Activated CD4-positive, alpha-beta T cell treated with anti-CD3 and anti-CD28 coated beads, Interleukin-10, Interleukin-2, amounts not matched to agents 100 ng/mL and 50 ng/mL, durations not matched to agents 16 hours and 8 hours (primary cell): ENCODE measurements around the gene MAST4.

Experiments
- DNase-seq: peaks from one replicate; pipeline ENCODE4 v3.0.0-alpha.2; 2020

Gene MAST4

GRCh38 chr5:67058998-67059743, 463.0 kb downstream of the MAST4 start:
- DNase-seq = no peak

- no peak for DNase-seq
Measured at GRCh38 chr5:67059744-67060490, 463.7 kb downstream of the MAST4 start.

- no peak for DNase-seq
Measured at GRCh38 chr5:67061511-67061910, 465.3 kb downstream of the MAST4 start.

GRCh38 chr5:67063055-67063454, 466.9 kb downstream of the MAST4 start:
- DNase-seq = no peak

GRCh38 chr5:67063791-67064190, 467.6 kb downstream of the MAST4 start:
- no peak for DNase-seq

GRCh38 chr5:67065237-67065636, 469.0 kb downstream of the MAST4 start:
- DNase-seq = peak; percentile 75

GRCh38 chr5:67065696-67066095, 469.5 kb downstream of the MAST4 start:
- peak; percentile 7 for DNase-seq

- no peak for DNase-seq
Measured at GRCh38 chr5:67066815-67067214, 470.6 kb downstream of the MAST4 start.

GRCh38 chr5:67073045-67073680, 477.0 kb downstream of the MAST4 start:
- no peak for DNase-seq

- DNase-seq = no peak
Measured at GRCh38 chr5:67077296-67077695, 481.1 kb downstream of the MAST4 start.

GRCh38 chr5:67081261-67081660, 485.1 kb downstream of the MAST4 start:
- DNase-seq = no peak

GRCh38 chr5:67082941-67083340, 486.7 kb downstream of the MAST4 start:
- DNase-seq = no peak

GRCh38 chr5:67085616-67086015, 489.4 kb downstream of the MAST4 start:
- no peak for DNase-seq

- DNase-seq = no peak
Measured at GRCh38 chr5:67089200-67089725, 493.1 kb downstream of the MAST4 start.

GRCh38 chr5:67090040-67090439, 493.8 kb downstream of the MAST4 start:
- DNase-seq = no peak

- DNase-seq = peak; percentile 43
Measured at GRCh38 chr5:67090593-67090992, 494.4 kb downstream of the MAST4 start.

- no peak for DNase-seq
Measured at GRCh38 chr5:67092535-67092934, 496.3 kb downstream of the MAST4 start.

- DNase-seq = no peak
Measured at GRCh38 chr5:67093279-67093678, 497.1 kb downstream of the MAST4 start.

- DNase-seq = no peak
Measured at GRCh38 chr5:67094476-67095300, 498.5 kb downstream of the MAST4 start.

GRCh38 chr5:67095346-67096171, 499.4 kb downstream of the MAST4 start:
- DNase-seq = no peak

GRCh38 chr5:67098656-67099055, 502.5 kb downstream of the MAST4 start:
- DNase-seq = no peak

GRCh38 chr5:67100301-67100700, 504.1 kb downstream of the MAST4 start:
- DNase-seq = peak; percentile 88
